Breast epithelium (tissue), 3 donors: ENCODE data around the gene COL7A1.

ENCODE experiments used
- POLR2AphosphoS5 ChIP-seq, 3 donors: sonication (generic); formaldehyde crosslinking; IDR thresholded peaks; one replicate each; pipeline ENCODE4 v1.6.1; 2017; ENCODE audit warnings: antibody characterized with exemption in 3 of 3
- TF ChIP-seq, protein P1 (sequence below), 3 donors: fragments of 450-650 bp; IDR thresholded peaks; one replicate each; pipeline ENCODE4 v1.5.1; 2016 to 2017; ENCODE audit warnings: antibody characterized with exemption in 3 of 3, mild to moderate bottlenecking in 3 of 3, moderate library complexity in 3 of 3

DNA sequence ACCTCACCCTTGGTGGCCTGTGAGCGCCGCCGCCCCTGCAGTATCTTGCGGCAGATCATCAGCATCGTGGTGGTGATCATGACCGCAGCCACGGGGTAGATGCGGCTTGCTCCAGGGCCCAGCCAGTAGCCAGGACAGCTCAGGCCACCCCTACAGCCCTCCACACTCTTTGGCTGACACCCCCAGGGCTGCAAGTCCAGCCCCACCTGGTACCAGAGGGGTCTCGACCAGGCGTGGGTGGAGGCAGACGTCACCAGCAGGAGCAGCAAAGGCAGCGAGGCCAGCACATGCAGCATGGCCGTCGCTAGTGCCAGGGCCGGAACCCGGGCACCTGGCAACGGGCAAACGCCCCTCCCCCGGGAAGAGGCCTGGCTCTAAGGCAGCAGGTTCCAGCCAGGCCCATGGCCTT is 26.3 kb upstream of the COL7A1 start, which contains the start of gene TMEM89:
- TF ChIP-seq, protein P1, sequence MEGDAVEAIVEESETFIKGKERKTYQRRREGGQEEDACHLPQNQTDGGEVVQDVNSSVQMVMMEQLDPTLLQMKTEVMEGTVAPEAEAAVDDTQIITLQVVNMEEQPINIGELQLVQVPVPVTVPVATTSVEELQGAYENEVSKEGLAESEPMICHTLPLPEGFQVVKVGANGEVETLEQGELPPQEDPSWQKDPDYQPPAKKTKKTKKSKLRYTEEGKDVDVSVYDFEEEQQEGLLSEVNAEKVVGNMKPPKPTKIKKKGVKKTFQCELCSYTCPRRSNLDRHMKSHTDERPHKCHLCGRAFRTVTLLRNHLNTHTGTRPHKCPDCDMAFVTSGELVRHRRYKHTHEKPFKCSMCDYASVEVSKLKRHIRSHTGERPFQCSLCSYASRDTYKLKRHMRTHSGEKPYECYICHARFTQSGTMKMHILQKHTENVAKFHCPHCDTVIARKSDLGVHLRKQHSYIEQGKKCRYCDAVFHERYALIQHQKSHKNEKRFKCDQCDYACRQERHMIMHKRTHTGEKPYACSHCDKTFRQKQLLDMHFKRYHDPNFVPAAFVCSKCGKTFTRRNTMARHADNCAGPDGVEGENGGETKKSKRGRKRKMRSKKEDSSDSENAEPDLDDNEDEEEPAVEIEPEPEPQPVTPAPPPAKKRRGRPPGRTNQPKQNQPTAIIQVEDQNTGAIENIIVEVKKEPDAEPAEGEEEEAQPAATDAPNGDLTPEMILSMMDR (IDR thresholded peaks at IDR 0.05): no peak
- no peak for TF ChIP-seq POLR2AphosphoS5 (IDR thresholded peaks at IDR 0.05)
